Fibroblast of lung (primary cell): ENCODE data around the gene TTLL4. TPM values are rescaled to one million over a fixed set of nuclear protein-coding genes. Genes with fewer than 3 reads are reported as not detected.

Source experiments
- DNase-seq, 2 donors: peaks; one replicate each; pipeline versions ENCODE4 v3.0.0 to v3.0.0-alpha.2; 2010; ENCODE audit warnings: low read depth in 2 of 2
- H2AFZ ChIP-seq: 2 replicates; pipeline ENCODE4 v1.5.1; 2012; ENCODE audit warnings: low read length, control low read depth, inconsistent platforms
- H3K27ac ChIP-seq: 2 replicates; pipeline ENCODE4 v1.5.1; 2011; ENCODE audit warnings: low read length, control low read depth; ENCODE audit not compliant: insufficient read depth
- H3K27me3 ChIP-seq: 2 replicates; pipeline ENCODE4 v1.5.1; 2011; ENCODE audit warnings: mild to moderate bottlenecking, low read length; ENCODE audit not compliant: control insufficient read depth, insufficient read depth
- H3K36me3 ChIP-seq: 2 replicates; pipeline ENCODE4 v1.5.1; 2011; ENCODE audit warnings: low read length; ENCODE audit not compliant: control insufficient read depth, insufficient read depth
- H3K4me1 ChIP-seq: 2 replicates; pipeline ENCODE4 v1.5.1; 2011; ENCODE audit warnings: low read length; ENCODE audit not compliant: control insufficient read depth, insufficient read depth; ENCODE audit errors: extremely low read depth
- H3K4me2 ChIP-seq: 2 replicates; pipeline ENCODE4 v1.5.1; 2011; ENCODE audit warnings: low read length, control low read depth; ENCODE audit not compliant: insufficient read depth; ENCODE audit errors: extremely low read depth
- H3K4me3 ChIP-seq, 4 experiments: fragments of 200-600 bp in 1 of 4; sonication (generic) in 1 of 4; replicated peaks in 1 of 4; 2 replicates each; pipeline ENCODE4 v1.5.1; 2011 to 2016; ENCODE audit warnings: low read length in 4 of 4, low read depth in 3 of 4, mild to moderate bottlenecking in 3 of 4, control low read depth in 2 of 4, inconsistent platforms in 1 of 4, mixed read lengths in 1 of 4; ENCODE audit not compliant: insufficient read depth in 1 of 4; ENCODE audit errors: control extremely low read depth in 1 of 4
- H3K79me2 ChIP-seq: 2 replicates; pipeline ENCODE4 v1.5.1; 2012; ENCODE audit warnings: mild to moderate bottlenecking, low read length, inconsistent platforms; ENCODE audit not compliant: control insufficient read depth, insufficient read depth
- H3K9ac ChIP-seq: 2 replicates; pipeline ENCODE4 v1.5.1; 2011; ENCODE audit warnings: mild to moderate bottlenecking, low read length, control low read depth; ENCODE audit not compliant: insufficient read depth
- H3K9me3 ChIP-seq: 2 replicates; pipeline ENCODE4 v1.5.1; 2012; ENCODE audit warnings: low read depth, low read length; ENCODE audit not compliant: control insufficient read depth, insufficient read depth
- H4K20me1 ChIP-seq: 2 replicates; pipeline ENCODE4 v1.5.1; 2011; ENCODE audit warnings: low read length; ENCODE audit not compliant: control insufficient read depth, insufficient read depth; ENCODE audit errors: extremely low read depth
- CTCF ChIP-seq, 2 donors: IDR thresholded peaks in 1 of 2; conservative IDR thresholded peaks in 1 of 2; 1 replicate in 1 of 2; 2 replicates in 1 of 2; pipeline ENCODE4 v1.5.1; 2011 to 2012; ENCODE audit warnings: low read length in 2 of 2, control low read depth in 1 of 2, inconsistent platforms in 1 of 2, low read depth in 1 of 2, mild to moderate bottlenecking in 1 of 2
- EZH2 ChIP-seq: IDR thresholded peaks from 2 replicates; pipeline ENCODE4 v1.5.1; 2012; ENCODE audit warnings: low read length, control low read depth, mild to moderate bottlenecking; ENCODE audit errors: missing control alignments
- polyA plus RNA-seq, 2 donors: library from polyadenylated mRNA; depleted of rRNA in 1 of 2; stranded (reverse) in 1 of 2; unstranded in 1 of 2; fragments of >200 nt; gene quantifications; 2 replicates each; pipeline ENCODE4 v1.2.1, GENCODE V29; 2011 to 2012; ENCODE audit warnings: missing spikeins in 1 of 2
- total RNA-seq: library from RNA; depleted of rRNA; stranded (reverse); fragments of >200 nt; gene quantifications from 2 replicates; pipeline ENCODE4 v1.2.1, GENCODE V29; 2014

TTLL4 gene
- total and polyA plus RNA-seq, 2 donors (not counting 1 experiment from before 2014, with no cell fraction given): 6.1 to 9.4 TPM

- no peaks in the 10 kb centered on the region for H3K9me3 ChIP-seq
- H3K4me3 ChIP-seq: no peak overlapping the region
- DNase-seq: no peak
- no peak overlapping the region for H3K4me2 ChIP-seq
- no peak overlapping the region for H3K9ac ChIP-seq
- peaks cover 7% of the 10 kb centered on the region for H3K36me3 ChIP-seq
- no peaks in the 10 kb centered on the region for H3K27me3 ChIP-seq
- TF ChIP-seq CTCF (conservative IDR thresholded peaks at IDR 0.05 in 1 of 2, IDR thresholded peaks at IDR 0.05 in 1 of 2; ENCODE audit: low read depth in 1 of 2, low read length in 2 of 2): no peak
- TF ChIP-seq EZH2: no peak
- H3K4me1 ChIP-seq: peaks cover 24% of the 10 kb centered on the region
- H2AFZ ChIP-seq: no peak overlapping the region
- no peaks in the 10 kb centered on the region for H4K20me1 ChIP-seq
- H3K27ac ChIP-seq: peak overlapping the region; percentile 53
- H3K79me2 ChIP-seq: peaks cover 23% of the 10 kb centered on the region
Measured at GRCh38 chr2:218734190-218734975, 23.7 kb downstream of the TTLL4 start.

- peaks cover 23% of the 10 kb centered on the region for H3K79me2 ChIP-seq
Measured at GRCh38 chr2:218736531-218736930, 25.9 kb downstream of the TTLL4 start.

GRCh38 chr2:218743068-218743467 lies 32.4 kb downstream of the TTLL4 start:
- Histone ChIP-seq H4K20me1 (no peaks in the 10 kb centered on the region), H3K9me3 (no peaks in the 10 kb centered on the region), H3K27ac (no peak overlapping the region), H3K79me2 (no peaks in the 10 kb centered on the region), H3K4me1 (no peaks in the 10 kb centered on the region), H3K4me2 (no peak overlapping the region), H3K4me3 (no peak overlapping the region), H3K36me3 (peaks cover 12% of the 10 kb centered on the region), H2AFZ (no peak overlapping the region), H3K9ac (no peak overlapping the region), H3K27me3 (no peaks in the 10 kb centered on the region)
- TF ChIP-seq CTCF (conservative IDR thresholded peaks at IDR 0.05 in 1 of 2, IDR thresholded peaks at IDR 0.05 in 1 of 2; ENCODE audit: low read depth in 1 of 2, low read length in 2 of 2) (no peak), EZH2 (no peak)
- DNase-seq: no peak

More at GRCh38 chr2:218736531-218736930, 25.9 kb downstream of the TTLL4 start:
- no peak overlapping the region for H3K4me3 ChIP-seq
- no peaks in the 10 kb centered on the region for H3K27me3 ChIP-seq
- H3K36me3 ChIP-seq: peaks cover 7% of the 10 kb centered on the region
- no peak for TF ChIP-seq EZH2
- no peak for TF ChIP-seq CTCF (conservative IDR thresholded peaks at IDR 0.05 in 1 of 2, IDR thresholded peaks at IDR 0.05 in 1 of 2; ENCODE audit: low read depth in 1 of 2, low read length in 2 of 2)
- H3K4me1 ChIP-seq: peaks cover 24% of the 10 kb centered on the region
- H2AFZ ChIP-seq: no peak overlapping the region
- no peaks in the 10 kb centered on the region for H3K9me3 ChIP-seq
- H3K4me2 ChIP-seq: no peak overlapping the region
- no peak for DNase-seq
- no peak overlapping the region for H3K27ac ChIP-seq
- no peak overlapping the region for H3K9ac ChIP-seq
- H4K20me1 ChIP-seq: no peaks in the 10 kb centered on the region
